ENCODE data around the gene PITPNC1.

DNA sequence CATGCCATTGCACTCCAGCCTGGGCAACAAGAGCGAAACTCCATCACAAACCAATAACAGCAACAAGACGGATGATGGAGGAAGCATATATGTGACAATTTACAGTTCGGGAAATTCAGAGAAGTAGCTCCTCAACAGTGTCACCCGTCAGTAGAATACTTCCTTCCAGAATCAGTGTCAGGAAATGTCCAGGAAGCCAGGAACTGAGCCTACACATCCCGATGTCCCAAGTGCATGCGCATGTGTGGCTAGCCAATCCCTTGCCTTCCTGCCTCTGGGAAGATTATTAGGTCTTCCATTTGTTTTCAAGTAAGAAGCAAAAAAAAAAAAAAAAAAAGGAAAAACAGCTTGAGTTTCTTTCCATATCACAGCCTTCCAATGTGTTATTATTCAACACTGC, 1.4 kb upstream of the PITPNC1 start:
- TF ChIP-seq, protein P1, sequence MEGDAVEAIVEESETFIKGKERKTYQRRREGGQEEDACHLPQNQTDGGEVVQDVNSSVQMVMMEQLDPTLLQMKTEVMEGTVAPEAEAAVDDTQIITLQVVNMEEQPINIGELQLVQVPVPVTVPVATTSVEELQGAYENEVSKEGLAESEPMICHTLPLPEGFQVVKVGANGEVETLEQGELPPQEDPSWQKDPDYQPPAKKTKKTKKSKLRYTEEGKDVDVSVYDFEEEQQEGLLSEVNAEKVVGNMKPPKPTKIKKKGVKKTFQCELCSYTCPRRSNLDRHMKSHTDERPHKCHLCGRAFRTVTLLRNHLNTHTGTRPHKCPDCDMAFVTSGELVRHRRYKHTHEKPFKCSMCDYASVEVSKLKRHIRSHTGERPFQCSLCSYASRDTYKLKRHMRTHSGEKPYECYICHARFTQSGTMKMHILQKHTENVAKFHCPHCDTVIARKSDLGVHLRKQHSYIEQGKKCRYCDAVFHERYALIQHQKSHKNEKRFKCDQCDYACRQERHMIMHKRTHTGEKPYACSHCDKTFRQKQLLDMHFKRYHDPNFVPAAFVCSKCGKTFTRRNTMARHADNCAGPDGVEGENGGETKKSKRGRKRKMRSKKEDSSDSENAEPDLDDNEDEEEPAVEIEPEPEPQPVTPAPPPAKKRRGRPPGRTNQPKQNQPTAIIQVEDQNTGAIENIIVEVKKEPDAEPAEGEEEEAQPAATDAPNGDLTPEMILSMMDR (IDR thresholded peaks at IDR 0.05) = no peak
- TF ChIP-seq POLR2AphosphoS5 (IDR thresholded peaks at IDR 0.05; ENCODE audit: low read depth, low read length) = no peak
- TF ChIP-seq SIN3A (IDR thresholded peaks at IDR 0.05; ENCODE audit: borderline replicate concordance, insufficient read depth, low read depth, low read length) = no peak

Data from Panc1 (cell line).